ENCODE results near the gene PPA1.

DNA sequence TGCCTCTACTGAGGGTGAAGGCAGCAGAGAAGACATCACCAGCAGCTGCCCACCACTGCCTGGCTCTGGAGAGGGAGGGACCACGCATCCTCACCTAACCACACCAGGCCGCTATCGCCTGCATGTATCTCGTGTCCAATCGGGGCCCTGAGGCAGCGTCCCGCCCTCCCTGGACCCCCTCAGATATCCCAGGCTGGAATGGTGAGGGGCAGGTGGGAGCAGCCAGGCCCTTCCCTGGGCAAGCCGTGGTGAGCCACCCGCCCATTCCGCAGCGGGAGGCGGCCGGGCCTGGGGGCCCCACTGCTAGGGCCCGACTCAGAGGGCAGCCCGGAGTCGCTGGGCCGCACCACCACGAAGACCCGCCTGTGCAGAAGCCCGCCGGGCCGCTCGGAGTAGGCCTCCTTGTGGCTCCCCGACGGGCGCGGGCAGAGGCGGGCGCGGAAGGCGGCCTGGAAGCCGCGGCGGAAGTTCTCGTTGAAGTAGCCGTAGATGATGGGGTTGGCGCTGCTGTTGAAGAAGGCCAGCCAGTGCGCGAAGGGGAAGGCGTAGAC, 21.6 kb upstream of the PPA1 start:
- no peak for TF ChIP-seq EZH2 (IDR thresholded peaks at IDR 0.05; ENCODE audit: borderline replicate concordance, low read length)
- TF ChIP-seq, protein P1, sequence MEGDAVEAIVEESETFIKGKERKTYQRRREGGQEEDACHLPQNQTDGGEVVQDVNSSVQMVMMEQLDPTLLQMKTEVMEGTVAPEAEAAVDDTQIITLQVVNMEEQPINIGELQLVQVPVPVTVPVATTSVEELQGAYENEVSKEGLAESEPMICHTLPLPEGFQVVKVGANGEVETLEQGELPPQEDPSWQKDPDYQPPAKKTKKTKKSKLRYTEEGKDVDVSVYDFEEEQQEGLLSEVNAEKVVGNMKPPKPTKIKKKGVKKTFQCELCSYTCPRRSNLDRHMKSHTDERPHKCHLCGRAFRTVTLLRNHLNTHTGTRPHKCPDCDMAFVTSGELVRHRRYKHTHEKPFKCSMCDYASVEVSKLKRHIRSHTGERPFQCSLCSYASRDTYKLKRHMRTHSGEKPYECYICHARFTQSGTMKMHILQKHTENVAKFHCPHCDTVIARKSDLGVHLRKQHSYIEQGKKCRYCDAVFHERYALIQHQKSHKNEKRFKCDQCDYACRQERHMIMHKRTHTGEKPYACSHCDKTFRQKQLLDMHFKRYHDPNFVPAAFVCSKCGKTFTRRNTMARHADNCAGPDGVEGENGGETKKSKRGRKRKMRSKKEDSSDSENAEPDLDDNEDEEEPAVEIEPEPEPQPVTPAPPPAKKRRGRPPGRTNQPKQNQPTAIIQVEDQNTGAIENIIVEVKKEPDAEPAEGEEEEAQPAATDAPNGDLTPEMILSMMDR (IDR thresholded peaks at IDR 0.05; ENCODE audit: low read length), result no peak

Data from OCI-LY1 (cell line).